HG03135 (cell line): ENCODE results near the gene MADD.
"Not testable (repeated sequence)": the region's sequence is repeated elsewhere in the genome, so short reads cannot be mapped to it uniquely, and the experiment has no call there.

ENCODE experiments used
- ATAC-seq: cut with Tn5 transposase; IDR thresholded peaks from one replicate; pipeline ENCODE4 v1.9.1; 2021; ENCODE audit warnings: mild to moderate bottlenecking, moderate library complexity; ENCODE audit not compliant: unreplicated experiment

The MADD gene

GRCh38 chr11:47272706-47273105 is 2.8 kb downstream of the MADD start:
- ATAC-seq, result no peak

- ATAC-seq, result no peak
These were observed 4.7 kb downstream of the MADD start for GRCh38 chr11:47274495-47275235.

- no peak for ATAC-seq
These were observed 7.0 kb downstream of the MADD start for GRCh38 chr11:47276923-47277322.

GRCh38 chr11:47278058-47278457 is 8.1 kb downstream of the MADD start:
- no peak for ATAC-seq

GRCh38 chr11:47278769-47279168 is 8.8 kb downstream of the MADD start:
- no peak for ATAC-seq

GRCh38 chr11:47280099-47280498 is 10.2 kb downstream of the MADD start:
- ATAC-seq, result no peak

- no peak for ATAC-seq
These were observed 10.9 kb downstream of the MADD start for GRCh38 chr11:47280860-47281259.

GRCh38 chr11:47282462-47282861 is 12.5 kb downstream of the MADD start:
- ATAC-seq, result no peak

- ATAC-seq, result no peak
These were observed 14.2 kb downstream of the MADD start for GRCh38 chr11:47284151-47284550.

- ATAC-seq, result no peak
These were observed 16.2 kb downstream of the MADD start for GRCh38 chr11:47285969-47286770.

GRCh38 chr11:47288066-47288465 is 18.1 kb downstream of the MADD start:
- ATAC-seq, result no peak

GRCh38 chr11:47289856-47290255 is 19.9 kb downstream of the MADD start:
- ATAC-seq, result no peak

- ATAC-seq, result no peak
These were observed 25.5 kb downstream of the MADD start for GRCh38 chr11:47295385-47295784.

GRCh38 chr11:47296045-47296444 is 26.1 kb downstream of the MADD start:
- no peak for ATAC-seq

GRCh38 chr11:47299078-47299477 is 29.1 kb downstream of the MADD start:
- ATAC-seq, result no peak

- ATAC-seq, result no peak
These were observed 32.9 kb downstream of the MADD start for GRCh38 chr11:47302853-47303252.

GRCh38 chr11:47305734-47306483 is 36.0 kb downstream of the MADD start:
- ATAC-seq, result no peak

GRCh38 chr11:47306484-47306844 is 36.5 kb downstream of the MADD start:
- no peak for ATAC-seq

- no peak for ATAC-seq
These were observed 38.3 kb downstream of the MADD start for GRCh38 chr11:47308050-47308823.

GRCh38 chr11:47314992-47315391 is 45.1 kb downstream of the MADD start:
- no peak for ATAC-seq

- ATAC-seq, result not testable (repeated sequence)
These were observed 46.6 kb downstream of the MADD start for GRCh38 chr11:47316501-47316900.
